GM21526 (cell line): Measurements from ENCODE around the gene GRK4.
"Not testable (repeated sequence)": the region's sequence is repeated elsewhere in the genome, so short reads cannot be mapped to it uniquely, and the experiment has no call there.

Experiments
- ATAC-seq: cut with Tn5 transposase; IDR thresholded peaks from one replicate; pipeline ENCODE4 v1.9.1; 2021; ENCODE audit warnings: moderate library complexity; ENCODE audit not compliant: unreplicated experiment, low FRiP score

Gene GRK4

GRCh38 chr4:2930135-2930757 lies 33.1 kb upstream of the GRK4 start:
- ATAC-seq: no peak

GRCh38 chr4:2930758-2931511 lies 32.4 kb upstream of the GRK4 start:
- ATAC-seq: no peak

GRCh38 chr4:2931512-2932301 lies 31.7 kb upstream of the GRK4 start:
- no peak for ATAC-seq

GRCh38 chr4:2932321-2932950 lies 30.9 kb upstream of the GRK4 start:
- no peak for ATAC-seq

- no peak for ATAC-seq
Measured at GRCh38 chr4:2932951-2933565, 30.3 kb upstream of the GRK4 start.

GRCh38 chr4:2933566-2934076 lies 29.8 kb upstream of the GRK4 start:
- no peak for ATAC-seq

- ATAC-seq: no peak
Measured at GRCh38 chr4:2934077-2934812, 29.1 kb upstream of the GRK4 start.

GRCh38 chr4:2934813-2935761 lies 28.3 kb upstream of the GRK4 start:
- no peak for ATAC-seq

GRCh38 chr4:2935762-2936743 lies 27.3 kb upstream of the GRK4 start:
- no peak for ATAC-seq

- ATAC-seq: no peak
Measured at GRCh38 chr4:2936773-2937145, 26.6 kb upstream of the GRK4 start.

GRCh38 chr4:2937146-2937857 lies 26.1 kb upstream of the GRK4 start:
- no peak for ATAC-seq

- ATAC-seq: no peak
Measured at GRCh38 chr4:2937986-2938385, 25.4 kb upstream of the GRK4 start.

GRCh38 chr4:2938411-2938810 lies 25.0 kb upstream of the GRK4 start:
- ATAC-seq: not testable (repeated sequence)

GRCh38 chr4:2938906-2939305 lies 24.5 kb upstream of the GRK4 start:
- no peak for ATAC-seq

- no peak for ATAC-seq
Measured at GRCh38 chr4:2939383-2940243, 23.8 kb upstream of the GRK4 start.
